ENCODE results near the gene DRAXIN.
A peak's percentile ranks its signal among the peaks of the same experiment; 100 is the strongest.

DRAXIN gene

GRCh38 chr1:11680270-11681070, 11.0 kb upstream of the DRAXIN start (continued):
- TF ChIP-seq ZNF221 (tag by site-specific recombination; IDR thresholded peaks at IDR 0.05; ENCODE audit: borderline replicate concordance) (no peak), EGR2 (tag by site-specific recombination; IDR thresholded peaks at IDR 0.05; ENCODE audit: low read depth) (no peak; the same call in 1 of the 2 replicates), ZNF350 (tag by site-specific recombination; IDR thresholded peaks at IDR 0.05) (no peak), ZNF776 (tag by site-specific recombination; IDR thresholded peaks at IDR 0.05; ENCODE audit: borderline replicate concordance) (no peak), ZNF112 (tag by site-specific recombination; IDR thresholded peaks at IDR 0.05) (no peak), ZNF157 (tag by site-specific recombination; IDR thresholded peaks at IDR 0.05) (no peak), ZNF354C (tag by site-specific recombination; IDR thresholded peaks at IDR 0.05; ENCODE audit: borderline replicate concordance, low read depth) (no peak), ZNF10 (tag by site-specific recombination; IDR thresholded peaks at IDR 0.05) (no peak), ZNF514 (tag by site-specific recombination; IDR thresholded peaks at IDR 0.05) (no peak), ZNF311 (tag by site-specific recombination; IDR thresholded peaks at IDR 0.05; ENCODE audit: borderline replicate concordance) (no peak), ZNF174 (tag by site-specific recombination; IDR thresholded peaks at IDR 0.05) (no peak), ZNF2 (tag by site-specific recombination; IDR thresholded peaks at IDR 0.05) (no peak), ZNF335 (tag by site-specific recombination; conservative IDR thresholded peaks at IDR 0.05) (peak; percentile 81; the same call in 1 of the 2 replicates), ZNF214 (tag by site-specific recombination; IDR thresholded peaks at IDR 0.05; ENCODE audit: borderline replicate concordance) (no peak), REPIN1 (tag by site-specific recombination; IDR thresholded peaks at IDR 0.05; ENCODE audit: low read depth) (no peak), PRDM1 (tag by site-specific recombination; IDR thresholded peaks at IDR 0.05) (no peak), ZNF23 (tag by site-specific recombination; IDR thresholded peaks at IDR 0.05; ENCODE audit: borderline replicate concordance) (no peak), GLIS2 (tag by site-specific recombination; IDR thresholded peaks at IDR 0.05) (peak; percentile 87), ZNF626 (tag by site-specific recombination; IDR thresholded peaks at IDR 0.05) (no peak), ZNF555 (tag by site-specific recombination; conservative IDR thresholded peaks at IDR 0.05) (no peak), TSHZ1 (tag by site-specific recombination; IDR thresholded peaks at IDR 0.05; ENCODE audit: borderline replicate concordance) (no peak), ZNF623 (tag by site-specific recombination; IDR thresholded peaks at IDR 0.05) (no peak), ZNF664 (tag by site-specific recombination; IDR thresholded peaks at IDR 0.05) (no peak), ZNF530 (tag by site-specific recombination; IDR thresholded peaks at IDR 0.05; ENCODE audit: low read depth) (no peak), ZNF549 (tag by site-specific recombination; IDR thresholded peaks at IDR 0.05) (no peak), ZFP41 (tag by site-specific recombination; IDR thresholded peaks at IDR 0.05; ENCODE audit: borderline replicate concordance) (no peak), IKZF3 (tag by site-specific recombination; IDR thresholded peaks at IDR 0.05) (peak; percentile 55), ZNF660 (tag by site-specific recombination; IDR thresholded peaks at IDR 0.05) (no peak), ZBTB17 (tag by site-specific recombination; IDR thresholded peaks at IDR 0.05) (peak; percentile 67), ZNF548 (tag by site-specific recombination; IDR thresholded peaks at IDR 0.05) (no peak), SALL2 (tag by site-specific recombination; IDR thresholded peaks at IDR 0.05; ENCODE audit: borderline replicate concordance) (no peak), ZNF404 (tag by site-specific recombination; IDR thresholded peaks at IDR 0.05) (no peak)
- TF ChIP-seq, protein P1, sequence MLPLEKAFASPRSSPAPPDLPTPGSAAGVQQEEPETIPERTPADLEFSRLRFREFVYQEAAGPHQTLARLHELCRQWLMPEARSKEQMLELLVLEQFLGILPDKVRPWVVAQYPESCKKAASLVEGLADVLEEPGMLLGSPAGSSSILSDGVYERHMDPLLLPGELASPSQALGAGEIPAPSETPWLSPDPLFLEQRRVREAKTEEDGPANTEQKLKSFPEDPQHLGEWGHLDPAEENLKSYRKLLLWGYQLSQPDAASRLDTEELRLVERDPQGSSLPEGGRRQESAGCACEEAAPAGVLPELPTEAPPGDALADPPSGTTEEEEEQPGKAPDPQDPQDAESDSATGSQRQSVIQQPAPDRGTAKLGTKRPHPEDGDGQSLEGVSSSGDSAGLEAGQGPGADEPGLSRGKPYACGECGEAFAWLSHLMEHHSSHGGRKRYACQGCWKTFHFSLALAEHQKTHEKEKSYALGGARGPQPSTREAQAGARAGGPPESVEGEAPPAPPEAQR (tag by site-specific recombination; IDR thresholded peaks at IDR 0.05) = no peak
- TF ChIP-seq, protein P2, sequence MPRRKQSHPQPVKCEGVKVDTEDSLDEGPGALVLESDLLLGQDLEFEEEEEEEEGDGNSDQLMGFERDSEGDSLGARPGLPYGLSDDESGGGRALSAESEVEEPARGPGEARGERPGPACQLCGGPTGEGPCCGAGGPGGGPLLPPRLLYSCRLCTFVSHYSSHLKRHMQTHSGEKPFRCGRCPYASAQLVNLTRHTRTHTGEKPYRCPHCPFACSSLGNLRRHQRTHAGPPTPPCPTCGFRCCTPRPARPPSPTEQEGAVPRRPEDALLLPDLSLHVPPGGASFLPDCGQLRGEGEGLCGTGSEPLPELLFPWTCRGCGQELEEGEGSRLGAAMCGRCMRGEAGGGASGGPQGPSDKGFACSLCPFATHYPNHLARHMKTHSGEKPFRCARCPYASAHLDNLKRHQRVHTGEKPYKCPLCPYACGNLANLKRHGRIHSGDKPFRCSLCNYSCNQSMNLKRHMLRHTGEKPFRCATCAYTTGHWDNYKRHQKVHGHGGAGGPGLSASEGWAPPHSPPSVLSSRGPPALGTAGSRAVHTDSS (tag by site-specific recombination; IDR thresholded peaks at IDR 0.05) = no peak

Measured in HEK293 (cell line).